ENCODE results near the gene ZG16. TPM values are rescaled to one million over a fixed set of nuclear protein-coding genes. Genes with fewer than 3 reads are reported as not detected.

Gene ZG16
- total and polyA plus RNA-seq, 11 donors: 0.04 to 0.08 TPM; not detected in 9

DNA sequence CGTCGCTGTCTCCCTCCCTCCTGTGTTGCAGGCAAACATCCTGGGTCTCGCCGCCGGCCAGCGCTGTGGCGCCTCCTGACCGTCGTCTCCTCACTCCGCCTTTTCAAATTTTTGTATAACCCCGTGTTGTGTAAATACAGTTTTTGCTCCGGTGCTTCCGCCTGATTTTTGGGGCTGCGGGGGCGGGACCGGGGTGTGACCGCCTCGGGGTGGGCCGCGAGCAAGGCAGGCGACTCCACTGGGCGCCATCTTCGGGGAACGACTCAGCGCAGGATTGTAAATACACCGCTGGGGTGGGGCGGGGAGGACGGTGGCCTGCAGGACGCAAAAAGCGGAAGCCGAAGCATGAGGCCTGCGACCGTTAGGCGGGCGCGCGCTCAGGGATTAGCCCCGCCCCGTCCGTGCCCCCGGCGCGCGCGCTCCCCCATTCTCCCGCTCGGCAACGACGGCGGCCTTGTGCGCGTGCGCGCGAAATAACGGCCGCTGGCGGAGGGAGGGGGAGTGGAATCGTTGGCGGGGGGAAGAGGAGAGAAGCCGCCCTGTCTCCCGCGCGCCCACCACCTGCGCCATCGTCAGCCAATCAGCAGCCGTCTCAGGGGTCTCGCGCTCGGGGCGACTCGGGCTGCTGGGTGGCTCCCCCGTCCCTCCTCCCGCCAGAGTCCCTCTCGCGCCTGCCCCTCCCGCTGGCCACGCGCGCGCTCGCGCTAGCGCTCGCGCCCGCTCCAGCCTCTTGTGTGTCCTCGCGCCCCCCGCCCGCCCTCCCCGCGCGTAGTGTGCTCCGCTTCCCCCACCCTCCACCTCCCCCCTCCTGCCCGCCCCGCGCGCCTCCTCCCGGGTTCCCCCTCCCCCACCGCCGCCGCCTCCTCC is 27.4 kb downstream of the ZG16 start:
- H3K4me1 ChIP-seq: peaks cover 3 to 46% (median 42%) of the 10 kb centered on the region in 12 donors
- H3K27me3 ChIP-seq: no peaks in the 10 kb centered on the region
- H3K36me3 ChIP-seq: peaks cover 0 to 34% (median 18%) of the 10 kb centered on the region in 9 donors
- intact Hi-C loops (cut with DNase I): loop anchor here in 4 of 10 donors (2.0 to 10.0 kb wide), 5 partner anchors 15 to 262 kb away; partner anchors contain the start of genes KIF22 (in 4 of the 4), HIRIP3 (in 2 of the 4), INO80E (in 2 of the 4) and ALDOA (in 1 of the 4)
- H3K4me3 ChIP-seq: peak overlapping the region; percentile 65 to 98 (median 83)
- ATAC-seq (peak; percentile 84 to 89 (median 88)), DNase-seq (peak; percentile 98 to 99 (median 98))
- 0 to 1% (median 0%) methylated on average over 32 to 100 of the region's 103 CpGs for WGBS, 4 donors
- no peaks in the 10 kb centered on the region for H3K9me3 ChIP-seq
- TF ChIP-seq, protein P1, sequence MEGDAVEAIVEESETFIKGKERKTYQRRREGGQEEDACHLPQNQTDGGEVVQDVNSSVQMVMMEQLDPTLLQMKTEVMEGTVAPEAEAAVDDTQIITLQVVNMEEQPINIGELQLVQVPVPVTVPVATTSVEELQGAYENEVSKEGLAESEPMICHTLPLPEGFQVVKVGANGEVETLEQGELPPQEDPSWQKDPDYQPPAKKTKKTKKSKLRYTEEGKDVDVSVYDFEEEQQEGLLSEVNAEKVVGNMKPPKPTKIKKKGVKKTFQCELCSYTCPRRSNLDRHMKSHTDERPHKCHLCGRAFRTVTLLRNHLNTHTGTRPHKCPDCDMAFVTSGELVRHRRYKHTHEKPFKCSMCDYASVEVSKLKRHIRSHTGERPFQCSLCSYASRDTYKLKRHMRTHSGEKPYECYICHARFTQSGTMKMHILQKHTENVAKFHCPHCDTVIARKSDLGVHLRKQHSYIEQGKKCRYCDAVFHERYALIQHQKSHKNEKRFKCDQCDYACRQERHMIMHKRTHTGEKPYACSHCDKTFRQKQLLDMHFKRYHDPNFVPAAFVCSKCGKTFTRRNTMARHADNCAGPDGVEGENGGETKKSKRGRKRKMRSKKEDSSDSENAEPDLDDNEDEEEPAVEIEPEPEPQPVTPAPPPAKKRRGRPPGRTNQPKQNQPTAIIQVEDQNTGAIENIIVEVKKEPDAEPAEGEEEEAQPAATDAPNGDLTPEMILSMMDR (IDR thresholded peaks at IDR 0.05): peak in 2 of 12 donors; percentile 16 to 24
- peak in 1 of 2 donors; percentile 81 for TF ChIP-seq POLR2A (IDR thresholded peaks at IDR 0.05)
- H3K27ac ChIP-seq: peak overlapping the region; percentile 95 to 100 (median 99)

DNA sequence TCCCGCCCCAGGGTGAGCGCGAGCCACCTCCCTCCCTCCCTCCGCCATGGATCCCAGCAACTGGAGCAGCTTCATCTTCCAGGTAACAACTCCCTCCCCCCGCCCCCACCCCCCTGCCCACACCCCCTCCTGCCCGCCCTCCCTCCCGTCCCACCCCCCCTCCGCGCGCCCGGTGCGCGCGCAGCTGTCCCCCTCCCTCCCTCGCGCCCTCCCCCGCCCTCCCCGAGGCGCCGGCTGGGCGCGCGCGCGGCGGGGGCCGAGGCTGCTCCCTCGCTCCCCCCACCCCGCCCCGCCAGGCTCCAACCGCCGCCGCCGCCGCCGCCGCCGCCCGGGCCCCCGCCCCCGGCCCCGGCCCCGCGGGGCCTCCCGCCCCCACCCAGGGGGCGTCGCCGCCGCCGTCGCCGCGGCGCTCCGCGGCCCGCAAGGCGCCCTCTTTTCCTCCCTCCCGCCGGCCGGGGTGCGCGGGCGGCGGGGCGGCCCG is 28.1 kb downstream of the ZG16 start, which contains the start of gene MAZ:
TSS of gene MAZ (plus strand) at position 431 of the 481 bp plus-strand sequence. CDS start 173 bp downstream, outside the sequence.
- WGBS, 4 donors: 0 to 3% (median 1%) methylated on average over 1 to 45 of the region's 67 CpGs
- intact Hi-C loops (cut with DNase I): loop anchor here in 2 of 10 donors (5.0 to 10.0 kb wide), 4 partner anchors 171 to 261 kb away; partner anchors contain the start of genes HIRIP3 (in 2 of the 2), INO80E (in 2 of the 2) and ALDOA (in 1 of the 2)
- Histone ChIP-seq H3K27me3 (no peaks in the 10 kb centered on the region), H3K27ac (peak within 1 kb of the TSS; percentile 95 to 100 (median 99)), H3K9me3 (no peaks in the 10 kb centered on the region), H3K36me3 (peaks cover 0 to 27% (median 18%) of the 10 kb centered on the region in 9 donors), H3K4me3 (peak within 1 kb of the TSS; percentile 65 to 98 (median 83)), H3K4me1 (peaks cover 3 to 52% (median 47%) of the 10 kb centered on the region in 12 donors)
- DNase-seq: no peak
- no peak for TF ChIP-seq POLR2A (IDR thresholded peaks at IDR 0.05)
- ATAC-seq: peak in 1 of 4 donors; percentile 4

DNA sequence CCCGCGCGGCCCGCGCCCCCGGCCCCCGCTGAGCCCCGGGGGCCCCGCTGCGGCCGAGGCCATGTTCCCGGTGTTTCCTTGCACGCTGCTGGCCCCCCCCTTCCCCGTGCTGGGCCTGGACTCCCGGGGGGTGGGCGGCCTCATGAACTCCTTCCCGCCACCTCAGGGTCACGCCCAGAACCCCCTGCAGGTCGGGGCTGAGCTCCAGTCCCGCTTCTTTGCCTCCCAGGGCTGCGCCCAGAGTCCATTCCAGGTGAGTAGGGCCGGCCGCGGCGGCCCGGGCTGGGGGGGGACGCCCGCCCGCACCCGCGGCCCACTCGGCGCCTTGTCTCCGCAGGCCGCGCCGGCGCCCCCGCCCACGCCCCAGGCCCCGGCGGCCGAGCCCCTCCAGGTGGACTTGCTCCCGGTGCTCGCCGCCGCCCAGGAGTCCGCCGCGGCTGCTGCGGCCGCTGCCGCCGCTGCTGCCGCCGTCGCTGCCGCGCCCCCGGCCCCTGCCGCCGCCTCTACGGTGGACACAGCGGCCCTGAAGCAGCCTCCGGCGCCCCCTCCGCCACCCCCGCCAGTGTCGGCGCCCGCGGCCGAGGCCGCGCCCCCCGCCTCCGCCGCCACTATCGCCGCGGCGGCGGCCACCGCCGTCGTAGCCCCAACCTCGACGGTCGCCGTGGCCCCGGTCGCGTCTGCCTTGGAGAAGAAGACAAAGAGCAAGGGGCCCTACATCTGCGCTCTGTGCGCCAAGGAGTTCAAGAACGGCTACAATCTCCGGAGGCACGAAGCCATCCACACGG is 28.8 kb downstream of the ZG16 start:
- ATAC-seq: no peak
- intact Hi-C loops (cut with DNase I): loop anchor here in 2 of 10 donors (5.0 to 10.0 kb wide), 4 partner anchors 170 to 260 kb away; partner anchors contain the start of genes HIRIP3 (in 2 of the 2), INO80E (in 2 of the 2) and ALDOA (in 1 of the 2)
- TF ChIP-seq POLR2A (IDR thresholded peaks at IDR 0.05): no peak
- TF ChIP-seq, protein P1 (IDR thresholded peaks at IDR 0.05): no peak
- WGBS, 4 donors: 0 to 4% (median 1%) methylated on average over 8 to 99 of the region's 99 CpGs
- H3K4me3 ChIP-seq: peak overlapping the region; percentile 12 to 84 (median 63)
- peaks cover 0 to 25% (median 18%) of the 10 kb centered on the region in 9 donors for H3K36me3 ChIP-seq
- no peaks in the 10 kb centered on the region for H3K9me3 ChIP-seq
- no peaks in the 10 kb centered on the region for H3K27me3 ChIP-seq
- peaks cover 3 to 57% (median 50%) of the 10 kb centered on the region in 12 donors for H3K4me1 ChIP-seq
- peak; percentile 65 to 69 (median 66) for DNase-seq
- peak overlapping the region; percentile 57 to 99 (median 91) for H3K27ac ChIP-seq
